Body of pancreas (tissue), 4 donors: ENCODE data around the gene DYSF.

ENCODE experiments used
- CTCF ChIP-seq, 7 experiments: fragments of 450-650 bp in 4 of 7; fragments of 200-600 bp in 3 of 7; sonication (generic) in 3 of 7; IDR thresholded peaks; one replicate each; pipeline ENCODE4 v1.5.1; 2016 to 2019; ENCODE audit warnings: antibody characterized with exemption in 7 of 7
- POLR2A ChIP-seq, 3 donors: fragments of 450-650 bp; IDR thresholded peaks; one replicate each; pipeline ENCODE4 v1.6.1; 2016; ENCODE audit warnings: antibody characterized with exemption in 3 of 3, mild to moderate bottlenecking in 2 of 3

GRCh38 chr2:71591044-71591443, 137.7 kb downstream of the DYSF start:
- TF ChIP-seq CTCF (IDR thresholded peaks at IDR 0.05), result no peak
- TF ChIP-seq POLR2A (IDR thresholded peaks at IDR 0.05), result no peak
